Measurements from ENCODE around the gene CALM1.
A peak's percentile ranks its signal among the peaks of the same experiment; 100 is the strongest.

CALM1 gene

DNA sequence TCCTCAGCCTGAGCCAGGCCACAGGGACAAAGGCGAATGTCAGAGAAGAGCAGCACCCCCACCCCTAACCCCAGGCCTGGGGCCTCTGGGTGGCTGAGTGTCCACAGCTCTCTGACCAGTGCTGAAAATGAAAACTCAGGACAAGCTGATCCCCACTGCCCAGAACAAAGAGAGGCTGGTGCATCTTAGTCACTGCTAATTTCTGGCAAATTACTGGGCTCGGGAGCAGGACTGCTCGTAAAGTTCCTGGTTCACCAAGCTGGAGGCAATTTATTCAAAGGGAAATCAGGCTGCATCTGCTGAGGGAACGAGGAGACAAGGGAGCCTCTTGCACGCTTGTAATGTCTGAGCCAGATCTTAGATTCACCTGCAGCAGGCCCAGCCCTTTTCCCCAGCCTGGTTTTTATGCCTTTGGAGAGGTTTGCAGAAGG lies 43.2 kb downstream of the CALM1 start:
- no peak overlapping the region for H3K4me3 ChIP-seq (ENCODE audit: low read depth, low read length)

DNA sequence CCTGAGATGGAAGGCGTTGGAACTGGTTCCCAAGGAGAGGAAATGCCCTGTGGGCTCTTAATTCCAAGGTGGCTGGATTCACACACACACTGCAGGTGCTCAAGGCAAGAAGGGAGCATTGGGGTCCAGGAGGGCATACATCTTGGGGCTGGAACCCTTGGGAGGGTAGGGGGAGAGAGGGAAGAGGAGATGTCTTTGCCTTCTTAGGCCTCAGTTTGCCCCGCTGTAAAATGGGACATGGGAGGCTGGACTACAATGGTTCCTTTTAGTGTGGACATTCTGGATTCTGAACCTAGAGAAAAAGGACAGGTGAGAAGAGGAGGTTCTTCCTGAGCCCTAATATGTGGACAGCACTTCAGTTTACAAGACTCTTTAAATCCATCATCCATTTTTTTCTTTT lies 43.8 kb downstream of the CALM1 start:
- H3K4me3 ChIP-seq (ENCODE audit: low read depth, low read length), result no peak overlapping the region

DNA sequence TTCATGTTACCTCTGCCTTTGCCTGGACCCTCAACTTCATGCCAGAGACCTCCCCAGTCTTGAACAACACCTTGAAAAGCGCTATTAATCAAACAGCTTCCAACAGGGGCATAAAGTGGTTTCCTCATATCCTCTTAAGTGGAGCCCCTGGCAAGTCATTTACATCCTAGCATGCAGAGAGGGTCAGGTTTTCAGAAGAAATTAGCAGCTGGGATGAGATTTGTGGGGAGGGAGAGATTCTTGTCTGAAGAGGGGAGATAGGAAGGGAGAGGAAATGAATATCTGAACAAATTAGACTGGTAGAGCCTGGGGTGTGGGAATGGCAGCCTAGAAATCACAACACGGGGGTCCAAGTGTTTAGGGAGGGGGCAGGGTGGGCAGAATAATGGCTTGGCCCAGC lies 45.6 kb downstream of the CALM1 start:
- H3K4me3 ChIP-seq (ENCODE audit: low read depth, low read length), result no peak overlapping the region

DNA sequence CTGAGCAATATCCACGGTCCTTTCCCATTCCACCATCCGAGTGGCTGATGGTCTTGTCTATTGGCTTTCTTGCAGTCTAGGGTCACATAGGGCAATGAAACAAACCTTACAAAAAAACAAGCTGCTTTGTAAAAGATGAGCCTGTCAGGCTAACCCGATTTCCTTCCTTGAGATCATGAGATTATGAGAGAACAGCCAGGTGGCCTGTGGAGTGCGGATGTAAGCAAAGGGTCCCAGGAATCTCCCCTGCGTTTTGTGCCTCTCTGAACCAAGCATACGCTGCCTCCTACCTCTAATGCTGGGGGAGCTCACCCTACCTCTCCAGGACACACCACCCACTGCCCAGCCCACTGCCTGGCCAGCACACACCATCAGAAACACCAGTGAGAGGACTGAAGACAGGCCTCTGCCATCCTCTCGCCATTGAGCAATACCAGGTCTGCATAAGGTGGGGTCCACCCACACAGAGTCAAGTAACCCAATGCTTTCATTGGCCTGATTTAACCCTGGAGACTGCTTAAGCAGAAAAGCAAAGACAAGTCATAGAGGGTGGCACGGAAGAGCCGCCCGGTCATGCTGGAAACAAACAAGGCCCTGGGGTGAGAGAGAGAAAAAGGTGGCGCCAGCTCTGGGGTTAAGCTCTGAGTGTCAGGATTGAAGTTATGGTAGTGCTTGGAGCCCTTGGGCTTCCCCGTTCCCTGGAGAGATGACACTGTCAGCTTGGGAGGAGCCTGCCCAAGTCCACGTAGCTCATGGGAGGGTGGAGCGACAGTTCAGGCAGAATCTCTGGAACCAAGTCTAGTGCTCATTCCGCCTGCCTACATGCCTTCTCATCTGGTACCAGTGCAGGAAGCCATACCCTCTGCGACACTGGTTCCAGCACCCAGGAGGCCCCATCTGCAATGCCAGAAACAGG lies 46.6 kb downstream of the CALM1 start:
- no peak overlapping the region for H3K4me3 ChIP-seq (ENCODE audit: low read depth, low read length)

DNA sequence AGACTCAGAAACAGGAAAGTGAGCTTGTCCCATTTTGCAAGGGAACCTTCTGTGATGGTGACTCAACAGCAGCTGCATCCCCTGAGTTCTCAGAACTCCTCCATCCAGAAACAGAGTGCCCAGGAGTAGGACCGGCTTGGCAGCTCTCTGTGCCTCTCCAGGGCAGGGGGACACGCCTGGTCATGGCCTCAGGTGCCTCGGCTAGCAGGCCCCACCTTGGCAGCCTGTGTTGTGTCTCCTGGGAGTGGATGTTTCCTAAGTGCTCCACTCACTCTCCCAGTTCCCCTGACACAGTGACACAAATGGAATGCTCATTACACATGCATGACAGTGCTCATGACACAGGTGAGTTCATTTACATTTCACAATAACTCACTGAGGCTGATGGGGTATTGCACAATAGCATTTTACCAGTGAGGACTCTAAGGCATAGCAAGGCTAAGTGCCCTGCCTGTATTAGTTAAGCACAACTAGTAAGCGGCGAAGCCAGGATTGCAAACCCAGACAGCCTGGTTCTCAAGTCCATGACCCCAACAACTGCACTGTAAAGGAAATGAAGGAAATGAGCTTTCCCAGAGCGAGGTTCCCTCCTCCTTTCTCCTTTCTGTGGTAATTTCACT lies 47.4 kb downstream of the CALM1 start:
- no peak overlapping the region for H3K4me3 ChIP-seq (ENCODE audit: low read depth, low read length)

DNA sequence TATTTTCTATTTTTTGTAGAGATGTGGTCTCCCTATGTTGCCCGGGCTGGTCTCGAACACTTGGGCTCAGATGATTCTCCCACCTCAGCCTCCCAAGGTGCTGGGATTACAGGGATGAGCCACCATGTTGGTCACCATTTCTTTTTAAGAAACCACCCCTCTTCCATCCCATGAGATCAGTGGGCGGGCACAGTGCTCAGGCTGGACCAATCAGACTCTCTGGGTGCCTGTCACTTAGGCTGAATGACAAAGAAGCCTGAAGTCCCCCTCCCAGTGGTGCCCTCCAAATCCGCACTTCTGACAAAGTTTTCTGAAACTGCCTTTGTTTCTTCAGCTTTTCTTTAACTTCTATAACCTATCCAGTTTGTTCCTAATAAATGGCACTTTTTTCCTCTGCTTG lies 48.2 kb downstream of the CALM1 start:
- H3K4me3 ChIP-seq (ENCODE audit: low read depth, low read length), result no peak overlapping the region

DNA sequence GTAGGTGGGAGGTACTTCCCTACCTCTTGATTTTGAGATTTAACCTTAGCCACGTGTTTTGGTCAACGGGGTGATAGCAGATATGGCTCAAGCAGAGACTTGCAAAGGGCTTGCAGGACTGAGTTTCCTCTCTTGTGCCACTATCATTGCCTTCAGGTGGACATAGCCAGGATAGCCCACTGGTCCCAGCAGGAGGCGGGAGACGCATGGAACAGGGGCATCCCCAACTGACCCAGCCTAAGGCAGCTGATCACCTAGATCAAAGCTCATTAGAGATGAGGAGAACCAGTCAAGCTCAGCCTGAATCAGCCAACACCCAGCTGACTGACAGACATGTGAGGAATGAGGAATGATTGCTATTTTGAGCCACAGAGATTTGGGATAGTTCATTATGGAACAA lies 49.6 kb downstream of the CALM1 start:
- no peak overlapping the region for H3K4me3 ChIP-seq (ENCODE audit: low read depth, low read length)

DNA sequence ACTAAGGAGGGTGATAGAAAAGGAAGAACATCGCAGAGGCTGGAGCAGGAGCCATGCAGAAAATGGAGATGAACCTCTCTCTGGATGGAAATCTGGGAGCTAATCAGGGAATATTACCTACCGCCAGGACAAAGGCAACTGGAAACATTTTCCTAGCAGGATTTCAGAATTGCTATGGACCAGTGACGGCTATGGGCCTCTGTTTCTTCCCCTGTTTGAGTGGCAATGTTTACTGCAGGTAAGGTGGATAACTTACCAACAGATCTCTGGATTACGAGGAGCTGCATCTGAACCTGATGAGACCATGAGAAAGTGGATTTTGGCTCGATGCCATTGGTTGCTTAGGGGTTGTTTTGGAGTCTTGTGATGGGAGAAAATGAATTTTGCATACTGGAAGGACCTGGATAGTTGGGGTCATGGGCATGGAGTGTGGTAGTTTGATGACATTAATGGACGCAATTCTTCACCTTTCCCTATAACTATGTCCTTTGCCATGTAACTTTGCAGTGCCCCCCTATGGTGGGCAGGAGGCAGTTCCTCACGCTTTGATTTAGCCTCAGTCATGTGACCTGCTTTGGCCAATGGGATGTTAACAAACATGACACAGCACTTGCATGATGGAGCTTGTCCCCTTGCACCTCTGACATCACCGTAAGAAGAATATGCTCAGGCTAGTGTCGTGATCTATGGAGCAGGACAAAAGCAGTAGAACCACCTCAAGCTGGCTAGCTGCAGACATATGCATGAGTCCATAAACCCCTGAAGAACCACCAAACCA lies 51.1 kb downstream of the CALM1 start:
- H3K4me3 ChIP-seq (ENCODE audit: low read depth, low read length), result no peak overlapping the region

DNA sequence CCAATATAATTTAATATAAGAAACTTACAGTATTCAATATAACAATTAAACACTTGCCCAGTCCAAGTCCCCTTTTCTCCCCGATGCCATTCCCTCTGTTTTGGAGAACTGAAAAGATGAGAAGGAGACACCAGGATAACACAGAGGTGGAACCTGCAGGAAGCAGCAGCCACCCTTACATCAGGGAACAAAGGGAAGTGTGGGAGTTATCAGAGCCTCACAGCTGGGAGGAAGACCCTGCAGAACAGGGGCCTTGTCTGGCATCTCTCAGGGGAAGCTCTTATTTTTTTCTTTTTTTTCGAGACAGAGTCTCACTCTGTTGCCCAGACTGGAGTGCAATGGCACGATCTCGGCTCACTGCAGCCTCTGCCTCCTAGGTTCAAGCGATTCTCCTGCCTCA lies 52.6 kb downstream of the CALM1 start:
- H3K4me3 ChIP-seq (ENCODE audit: low read depth, low read length), result no peak overlapping the region

DNA sequence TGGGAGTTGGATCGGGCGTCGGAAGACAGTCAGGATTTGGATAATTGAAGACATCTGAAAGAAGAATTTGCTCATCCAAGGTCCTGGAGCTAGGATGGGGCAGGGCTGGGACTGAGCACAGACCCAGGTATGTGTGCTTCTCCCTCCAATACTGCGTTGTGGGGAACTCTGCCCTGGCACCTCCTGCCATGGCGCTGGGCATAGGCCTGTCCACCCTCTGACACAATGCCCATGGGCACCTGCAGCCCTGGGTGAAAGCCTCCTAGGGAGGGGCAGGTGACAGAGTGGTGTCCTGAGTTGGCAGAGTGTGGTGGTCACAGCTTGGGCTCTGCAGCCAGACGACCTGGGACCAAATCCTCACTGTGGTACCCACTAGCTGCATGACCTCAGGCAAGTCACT lies 53.3 kb downstream of the CALM1 start:
- H3K4me3 ChIP-seq (ENCODE audit: low read depth, low read length), result no peak overlapping the region

DNA sequence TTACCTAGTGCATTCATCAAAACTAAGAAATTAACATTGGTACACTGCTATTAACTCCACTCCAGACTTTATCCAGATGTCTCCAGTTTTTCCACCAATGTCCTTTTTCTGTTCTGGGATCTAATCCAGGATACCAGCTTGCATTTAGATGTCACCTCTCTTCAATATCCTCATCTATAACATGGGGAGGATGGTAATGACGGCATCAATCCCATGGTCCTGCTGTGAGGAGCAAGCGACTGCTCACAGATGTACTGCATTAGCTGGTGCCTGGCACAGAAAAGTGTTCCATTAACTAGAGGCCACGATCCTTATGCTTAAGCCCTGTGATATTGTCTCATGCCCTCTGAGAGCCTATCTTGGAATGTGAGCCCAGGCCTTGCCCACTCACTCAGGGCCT lies 53.8 kb downstream of the CALM1 start:
- no peak overlapping the region for H3K4me3 ChIP-seq (ENCODE audit: low read depth, low read length)

DNA sequence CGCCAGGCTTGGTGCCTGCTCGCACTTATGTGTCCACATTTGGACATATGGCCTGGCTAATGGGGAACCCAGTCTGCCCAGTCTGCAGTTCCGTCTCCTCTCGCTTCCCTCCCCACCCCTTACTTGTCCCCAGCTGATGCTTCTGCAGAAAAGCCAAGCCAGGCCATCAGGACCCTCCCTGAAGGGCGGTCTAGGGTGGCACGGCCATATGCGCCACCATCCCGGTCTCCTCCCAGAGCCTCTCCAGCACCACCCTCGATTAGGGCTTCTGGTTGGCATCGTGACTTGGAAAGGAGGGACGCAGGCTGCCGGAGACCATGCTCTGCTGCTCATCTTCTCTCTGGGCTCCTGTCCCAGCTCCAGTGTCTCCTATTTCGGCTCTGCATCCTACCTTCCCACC lies 54.6 kb downstream of the CALM1 start:
- H3K4me3 ChIP-seq (ENCODE audit: low read depth, low read length), result no peak overlapping the region

DNA sequence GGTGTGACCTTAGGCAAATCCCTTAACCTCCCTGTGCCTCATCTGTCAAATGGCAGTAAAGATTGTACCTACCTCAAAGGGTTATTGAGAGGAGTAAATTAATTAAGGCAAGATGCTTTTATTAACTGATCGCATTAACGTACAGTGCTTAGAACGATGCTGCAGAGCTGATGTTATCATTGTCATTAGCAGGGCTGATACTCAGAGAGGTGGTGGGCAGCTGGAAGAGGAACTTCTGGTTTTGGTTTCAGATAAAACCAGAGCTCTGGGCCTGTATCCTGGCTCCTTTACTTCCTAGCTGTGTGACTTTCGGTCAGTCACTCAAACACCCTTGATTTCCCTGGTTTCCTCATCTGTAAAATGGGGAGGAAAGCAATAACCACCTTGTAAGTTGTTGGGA lies 55.1 kb downstream of the CALM1 start:
- no peak overlapping the region for H3K4me3 ChIP-seq (ENCODE audit: low read depth, low read length)

DNA sequence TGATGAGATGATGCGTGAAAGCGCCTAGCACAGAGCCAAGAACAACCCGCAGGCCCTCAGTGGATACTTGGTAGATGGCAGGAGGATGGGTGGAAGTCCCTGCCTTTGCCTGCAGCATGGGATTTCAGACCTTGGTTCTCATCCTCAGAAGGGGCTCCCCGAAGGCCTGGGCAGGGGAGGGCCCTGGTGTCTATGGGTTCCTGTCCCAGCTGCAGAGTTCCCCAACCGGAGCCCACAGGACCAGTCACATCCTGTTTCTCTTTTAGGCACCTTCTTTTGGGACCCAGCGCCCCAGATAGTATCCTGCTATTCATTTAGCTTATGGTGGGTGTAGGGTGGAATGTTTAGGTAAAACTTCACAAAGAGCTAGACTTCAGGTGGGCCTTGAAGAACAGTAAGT lies 55.5 kb downstream of the CALM1 start:
- H3K4me3 ChIP-seq (ENCODE audit: low read depth, low read length), result no peak overlapping the region

DNA sequence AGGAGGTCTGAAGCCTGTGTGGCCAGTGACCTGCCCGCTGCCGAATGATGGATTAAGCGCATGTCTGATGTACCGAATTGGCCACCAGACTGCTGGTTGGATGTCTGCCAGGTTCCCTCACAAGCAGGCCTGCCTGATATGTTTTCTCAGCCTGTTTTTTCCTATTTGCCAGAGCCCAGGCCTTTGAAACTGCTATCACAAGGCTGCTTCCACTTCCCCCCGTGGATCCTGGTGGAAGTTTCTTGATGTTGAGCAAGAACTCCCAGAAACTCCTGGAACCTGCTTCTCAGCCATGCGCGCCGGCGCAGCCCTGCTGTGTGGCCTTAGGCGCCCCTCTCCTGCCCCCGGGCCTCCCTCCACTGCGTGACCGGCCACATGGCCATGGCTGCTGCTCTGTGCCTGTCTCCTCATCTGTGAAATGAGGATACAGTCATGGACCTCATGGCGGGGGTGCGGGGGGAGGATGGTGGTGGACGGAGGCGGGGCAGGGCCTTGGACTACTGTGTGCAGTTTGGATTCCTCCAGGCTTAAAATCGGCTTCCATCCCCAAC lies 56.6 kb downstream of the CALM1 start:
- H3K4me3 ChIP-seq (ENCODE audit: low read depth, low read length), result no peak overlapping the region

DNA sequence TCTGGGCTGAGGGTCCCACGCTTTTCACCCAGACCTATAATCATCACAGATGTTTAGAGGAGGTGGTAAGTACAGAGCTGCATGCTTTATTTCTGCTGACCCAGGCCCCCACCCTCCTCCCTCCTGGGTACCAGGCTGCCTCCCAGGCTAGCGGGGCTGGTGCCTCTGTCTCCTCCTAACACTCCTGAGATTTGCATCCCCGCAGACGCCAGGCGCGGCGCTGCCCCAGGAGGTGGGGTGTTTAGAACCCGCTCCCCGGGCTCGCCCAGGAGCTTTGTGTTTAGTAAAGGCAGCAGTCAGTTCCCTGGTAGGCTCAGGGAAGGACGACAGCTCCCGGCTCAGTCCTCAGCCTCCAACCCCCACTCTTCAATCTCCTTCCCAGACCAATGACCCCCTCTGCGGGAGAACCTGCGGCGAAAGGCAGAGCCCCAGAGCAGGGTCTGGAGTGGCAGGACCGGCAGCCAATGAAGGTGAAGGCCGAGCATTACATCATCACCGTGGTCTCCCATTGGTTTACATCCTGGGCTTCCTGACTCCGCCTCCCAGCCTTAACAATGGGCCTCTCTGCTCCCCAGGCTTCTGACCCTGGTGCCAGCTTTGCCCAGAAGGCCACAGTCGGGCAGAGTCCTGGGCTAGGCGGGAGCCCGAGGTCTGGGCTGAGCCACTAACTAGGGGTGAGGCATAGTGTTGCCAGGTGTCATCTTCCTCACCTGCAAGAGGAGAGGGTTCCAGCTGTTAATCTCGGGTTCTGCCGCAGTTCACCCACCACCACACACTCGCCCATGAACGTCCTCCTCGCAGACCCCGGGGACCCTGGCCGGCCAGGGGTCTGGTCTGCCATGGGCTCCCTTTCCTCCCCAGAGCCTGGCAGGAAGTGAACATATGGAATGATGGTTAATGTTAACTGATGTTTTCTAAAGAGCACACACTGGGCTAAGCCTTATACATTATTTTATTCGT lies 57.5 kb downstream of the CALM1 start:
- H3K4me3 ChIP-seq (ENCODE audit: low read depth, low read length), result peak overlapping the region; percentile 14

DNA sequence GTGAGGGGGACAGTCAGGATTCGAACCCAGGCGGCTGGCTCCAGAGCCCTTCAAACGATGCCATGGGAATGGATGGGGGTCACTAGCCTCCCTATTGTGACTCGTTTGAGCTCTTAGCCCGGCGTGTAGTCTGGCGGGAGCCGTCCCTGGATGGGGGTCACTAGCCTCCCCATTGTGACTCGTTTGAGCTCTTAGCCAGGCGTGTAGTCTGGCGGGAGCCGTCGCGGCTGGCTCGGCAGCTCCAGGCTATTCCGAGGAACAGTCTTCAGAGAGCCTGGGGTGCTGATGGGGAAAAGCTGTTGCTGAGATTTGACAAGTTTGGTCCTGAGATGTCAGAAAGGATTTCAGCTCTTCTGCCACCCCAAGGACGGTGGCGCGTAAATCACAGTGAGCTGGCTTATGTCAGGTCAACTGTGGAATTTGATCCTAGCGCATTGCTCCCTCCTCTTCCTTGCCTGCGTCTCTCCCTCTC lies 58.3 kb downstream of the CALM1 start:
- no peak overlapping the region for H3K4me3 ChIP-seq (ENCODE audit: low read depth, low read length)

DNA sequence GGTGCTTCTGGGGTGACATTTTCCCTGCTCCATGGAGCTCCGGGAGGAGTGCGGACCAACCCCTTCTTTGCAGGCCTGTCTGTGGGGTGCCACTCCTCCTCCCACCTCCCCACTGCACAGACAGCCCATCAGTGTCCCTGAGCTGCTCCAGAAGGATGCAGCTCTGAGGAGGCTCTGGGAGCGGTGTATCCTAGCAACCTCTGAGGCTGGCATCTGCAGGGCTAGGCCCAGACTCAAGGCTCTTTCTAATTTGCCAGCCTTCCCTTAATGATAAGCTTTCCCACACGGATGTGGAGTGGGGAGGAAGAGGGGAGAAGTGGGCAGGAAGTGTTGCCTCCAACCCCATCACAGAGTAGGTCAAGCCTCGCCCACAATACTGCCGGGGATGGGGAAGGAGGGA lies 59.7 kb downstream of the CALM1 start:
- H3K4me3 ChIP-seq (ENCODE audit: low read depth, low read length), result no peak overlapping the region

DNA sequence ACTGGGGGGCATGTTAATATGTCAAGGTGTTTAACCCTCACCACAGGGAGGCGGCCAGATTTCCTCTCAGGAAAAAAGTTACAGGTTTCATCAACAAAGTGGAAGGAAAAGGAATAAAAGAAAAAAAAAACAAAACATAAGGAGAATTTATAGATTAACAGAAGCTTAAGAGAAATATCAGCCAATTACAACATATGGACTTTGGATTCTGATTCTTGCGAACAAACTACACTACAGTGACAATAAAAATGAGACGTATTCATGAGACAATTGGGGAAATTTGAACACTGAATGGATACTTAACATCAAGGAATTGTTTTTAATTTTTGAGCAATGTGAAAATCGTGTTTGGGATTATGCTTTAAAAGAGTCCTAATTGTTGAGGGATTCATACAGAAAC lies 60.4 kb downstream of the CALM1 start:
- no peak overlapping the region for H3K4me3 ChIP-seq (ENCODE audit: low read depth, low read length)

Measured in iPS-11a (cell line).